HEK293 (cell line): ENCODE measurements around the gene SPIN3.

Experiments used
- BCL11A ChIP-seq: fragments of 450-650 bp; formaldehyde crosslinking; IDR thresholded peaks from 2 replicates; pipeline ENCODE4 v1.5.1; 2016; ENCODE audit warnings: low read depth, missing biosample characterization, missing genetic modification characterization
- CTCF ChIP-seq: fragments of 450-650 bp; formaldehyde crosslinking; IDR thresholded peaks from 2 replicates; pipeline ENCODE4 v1.5.1; 2016; ENCODE audit warnings: missing biosample characterization, missing genetic modification characterization
- KLF1 ChIP-seq: fragments of 450-650 bp; formaldehyde crosslinking; IDR thresholded peaks from 2 replicates; pipeline ENCODE4 v1.5.1; 2016; ENCODE audit warnings: missing biosample characterization, missing genetic modification characterization
- KLF7 ChIP-seq: fragments of 450-650 bp; formaldehyde crosslinking; IDR thresholded peaks from 2 replicates; pipeline ENCODE4 v1.5.1; 2016; ENCODE audit warnings: missing biosample characterization, missing genetic modification characterization, borderline replicate concordance
- SCRT1 ChIP-seq: fragments of 450-650 bp; formaldehyde crosslinking; IDR thresholded peaks from 2 replicates; pipeline ENCODE4 v1.5.1; 2016; ENCODE audit warnings: missing biosample characterization, missing genetic modification characterization, borderline replicate concordance
- SETDB1 ChIP-seq: IDR thresholded peaks from one replicate; pipeline ENCODE4 v1.6.1; 2017; ENCODE audit warnings: mild to moderate bottlenecking, low read length, moderate library complexity, mixed read lengths; ENCODE audit not compliant: insufficient read length
- ZBTB44 ChIP-seq: fragments of 450-650 bp; IDR thresholded peaks from 2 replicates; pipeline ENCODE4 v1.5.1; 2018; ENCODE audit warnings: missing biosample characterization, mild to moderate bottlenecking, missing genetic modification characterization
- ZFP3 ChIP-seq: fragments of 450-650 bp; formaldehyde crosslinking; IDR thresholded peaks from 2 replicates; pipeline ENCODE4 v1.5.1; 2016; ENCODE audit warnings: low read depth, missing biosample characterization, missing genetic modification characterization
- ZNF138 ChIP-seq: fragments of 450-650 bp; formaldehyde crosslinking; IDR thresholded peaks from 2 replicates; pipeline ENCODE4 v1.5.1; 2016; ENCODE audit warnings: missing biosample characterization, missing genetic modification characterization, borderline replicate concordance
- ZNF530 ChIP-seq: fragments of 450-650 bp; formaldehyde crosslinking; IDR thresholded peaks from 2 replicates; pipeline ENCODE4 v1.5.1; 2016; ENCODE audit warnings: low read depth, missing biosample characterization, missing genetic modification characterization
- ZNF600 ChIP-seq: fragments of 450-650 bp; formaldehyde crosslinking; IDR thresholded peaks from 2 replicates; pipeline ENCODE4 v1.5.1; 2016; ENCODE audit warnings: missing biosample characterization, missing genetic modification characterization
- ZNF629 ChIP-seq: fragments of 450-650 bp; formaldehyde crosslinking; IDR thresholded peaks from 2 replicates; pipeline ENCODE4 v1.5.1; 2017; ENCODE audit warnings: missing biosample characterization, missing genetic modification characterization
- ZNF747 ChIP-seq: fragments of 450-650 bp; formaldehyde crosslinking; IDR thresholded peaks from 2 replicates; pipeline ENCODE4 v1.5.1; 2016; ENCODE audit warnings: missing biosample characterization, missing genetic modification characterization

GRCh38 chrX:56947699-56948098, 47.6 kb downstream of the SPIN3 start:
- TF ChIP-seq CTCF (tag by site-specific recombination) (no peak), ZNF530 (no peak), ZNF747 (tag by site-specific recombination) (no peak), SETDB1 (no peak), ZBTB44 (tag by site-specific recombination) (no peak), BCL11A (tag by site-specific recombination) (no peak), ZNF629 (tag by site-specific recombination) (no peak), ZFP3 (no peak), ZNF600 (tag by site-specific recombination) (no peak), ZNF138 (tag by site-specific recombination) (no peak), KLF7 (tag by site-specific recombination) (no peak), SCRT1 (no peak), KLF1 (tag by site-specific recombination) (no peak)
